Measurements from ENCODE around the gene MARVELD1. TPM values are rescaled to one million over a fixed set of nuclear protein-coding genes. Genes with fewer than 3 reads are reported as not detected.

Gene MARVELD1
- total RNA-seq, 2 donors from 2014 or later, result 24.9 to 37.0 TPM

DNA sequence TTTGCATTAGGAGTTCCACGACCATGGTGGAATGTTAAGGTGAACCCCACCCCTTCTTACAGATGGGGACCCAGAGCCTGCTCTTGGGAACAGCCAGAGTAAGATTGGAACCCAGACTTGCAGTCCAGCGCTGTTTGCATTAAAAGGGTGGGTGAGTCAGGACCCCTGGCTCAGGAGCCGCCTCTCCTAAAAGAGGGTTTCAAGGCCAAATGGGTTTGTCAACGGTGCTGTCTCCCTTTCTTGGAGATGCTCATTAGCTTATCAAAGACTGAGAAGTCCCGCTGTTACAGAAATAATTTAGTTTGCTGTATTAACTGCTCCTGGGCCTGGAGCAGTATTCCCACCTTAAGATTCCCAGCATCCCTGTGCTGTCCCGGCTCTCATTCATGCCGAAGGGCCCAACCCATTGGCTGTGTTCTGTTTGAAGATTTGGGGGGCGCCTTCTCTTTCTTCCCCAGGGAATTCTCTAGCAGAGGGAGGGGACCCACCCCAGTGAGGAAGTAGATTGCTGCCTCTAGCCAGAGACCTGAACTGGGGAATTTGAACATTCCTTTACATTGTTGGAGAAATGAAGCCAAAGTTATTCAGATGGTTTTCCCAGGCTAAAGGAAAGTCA is 1.8 kb downstream of the MARVELD1 start:
- intact Hi-C loops (cut with DNase I, micrococcal nuclease), result no loop called here
- ATAC-seq (no peak), DNase-seq (no peak)

DNA sequence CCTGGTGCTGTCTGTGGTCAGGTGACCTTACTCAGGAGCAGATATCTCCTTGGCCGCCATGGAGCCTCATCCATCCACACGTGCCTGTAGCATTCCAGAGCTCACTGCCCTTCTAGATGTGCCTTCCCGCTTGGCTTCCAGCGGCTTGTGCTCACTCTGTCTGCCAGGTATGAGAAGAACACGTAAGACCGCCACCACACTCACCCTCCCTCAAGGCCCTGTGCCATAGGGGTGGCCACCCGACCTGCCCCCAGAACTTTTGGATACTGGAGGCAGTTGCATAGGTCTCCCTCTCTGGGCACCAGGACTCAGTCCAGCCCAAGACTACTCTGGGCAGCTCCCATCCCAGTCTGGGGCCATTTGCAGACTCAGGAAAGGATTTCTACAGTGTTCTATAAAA is 4.1 kb downstream of the MARVELD1 start:
- intact Hi-C loops (cut with DNase I, micrococcal nuclease), result no loop called here
- no peak for ATAC-seq
- DNase-seq, result no peak

DNA sequence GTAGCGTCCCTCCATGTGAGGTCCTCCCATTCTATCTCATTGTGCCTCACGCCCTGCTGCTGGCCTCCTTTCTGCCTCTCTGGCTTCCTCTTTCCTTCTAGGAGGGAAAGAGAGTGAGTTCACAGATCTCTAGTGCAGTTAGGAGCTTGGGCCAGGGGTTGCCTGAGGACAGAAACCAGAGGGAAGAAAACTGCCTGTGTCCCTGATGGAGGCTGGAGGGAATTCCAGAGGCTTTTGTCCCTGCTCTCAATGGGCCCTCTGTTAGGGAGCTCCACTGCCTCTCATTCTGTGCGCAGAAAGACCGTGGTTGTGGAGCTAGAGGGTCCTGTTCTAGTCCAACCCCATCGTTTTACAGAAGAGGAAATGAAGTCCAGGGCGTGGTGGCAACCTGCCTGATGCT is 4.6 kb downstream of the MARVELD1 start:
- intact Hi-C loops (cut with DNase I, micrococcal nuclease), result no loop called here

DNA sequence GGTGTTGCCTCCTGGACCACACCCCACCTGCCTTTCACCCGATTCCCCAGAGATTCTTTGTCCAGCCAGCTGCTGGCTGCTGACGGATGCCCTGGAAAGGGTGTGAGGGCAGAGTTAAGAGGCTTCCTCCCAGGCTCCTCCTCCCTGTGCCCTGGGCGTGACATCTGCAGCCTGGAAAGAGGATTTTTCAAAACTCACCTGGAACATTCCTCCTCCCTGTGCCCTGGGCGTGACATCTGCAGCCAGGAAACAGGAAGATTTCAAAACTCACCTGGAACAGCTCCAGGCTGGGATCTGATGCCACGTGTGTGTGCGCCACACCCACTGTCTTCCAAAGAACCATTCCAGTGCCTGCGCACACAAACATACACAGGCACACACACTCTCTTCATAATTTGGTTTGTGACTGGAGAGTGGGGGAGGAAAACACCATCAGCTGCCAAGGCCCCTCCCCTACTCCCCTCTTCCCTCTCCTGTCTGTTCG is 5.2 kb downstream of the MARVELD1 start:
- intact Hi-C loops (cut with DNase I, micrococcal nuclease), result no loop called here
- DNase-seq, result peak; percentile 89 to 94
- peak; percentile 72 for ATAC-seq

More for the DNA sequence above, 4.6 kb downstream of the MARVELD1 start:
- DNase-seq (no peak), ATAC-seq (no peak)

DNA sequence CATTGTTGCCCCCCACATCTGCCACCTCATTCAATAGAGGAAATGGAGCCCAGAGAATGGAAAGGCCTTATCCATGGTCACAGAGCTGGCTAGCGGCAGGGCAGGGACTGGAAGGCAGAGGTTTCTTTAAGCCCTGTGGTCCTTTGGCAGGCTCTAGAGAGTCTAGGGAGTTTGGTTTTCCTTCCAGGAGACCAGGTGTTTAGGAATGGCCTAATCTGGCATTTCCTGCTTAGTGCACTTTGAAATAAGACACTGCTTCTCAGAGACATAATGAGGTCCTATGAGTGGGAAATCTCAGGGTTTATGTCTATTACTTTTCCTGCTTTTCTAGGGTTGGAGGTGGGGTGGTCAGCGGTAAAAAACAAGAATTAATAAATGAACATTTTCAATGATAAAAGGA is 6.1 kb downstream of the MARVELD1 start:
- DNase-seq (no peak), ATAC-seq (no peak)
- intact Hi-C loops (cut with DNase I, micrococcal nuclease), result no loop called here

DNA sequence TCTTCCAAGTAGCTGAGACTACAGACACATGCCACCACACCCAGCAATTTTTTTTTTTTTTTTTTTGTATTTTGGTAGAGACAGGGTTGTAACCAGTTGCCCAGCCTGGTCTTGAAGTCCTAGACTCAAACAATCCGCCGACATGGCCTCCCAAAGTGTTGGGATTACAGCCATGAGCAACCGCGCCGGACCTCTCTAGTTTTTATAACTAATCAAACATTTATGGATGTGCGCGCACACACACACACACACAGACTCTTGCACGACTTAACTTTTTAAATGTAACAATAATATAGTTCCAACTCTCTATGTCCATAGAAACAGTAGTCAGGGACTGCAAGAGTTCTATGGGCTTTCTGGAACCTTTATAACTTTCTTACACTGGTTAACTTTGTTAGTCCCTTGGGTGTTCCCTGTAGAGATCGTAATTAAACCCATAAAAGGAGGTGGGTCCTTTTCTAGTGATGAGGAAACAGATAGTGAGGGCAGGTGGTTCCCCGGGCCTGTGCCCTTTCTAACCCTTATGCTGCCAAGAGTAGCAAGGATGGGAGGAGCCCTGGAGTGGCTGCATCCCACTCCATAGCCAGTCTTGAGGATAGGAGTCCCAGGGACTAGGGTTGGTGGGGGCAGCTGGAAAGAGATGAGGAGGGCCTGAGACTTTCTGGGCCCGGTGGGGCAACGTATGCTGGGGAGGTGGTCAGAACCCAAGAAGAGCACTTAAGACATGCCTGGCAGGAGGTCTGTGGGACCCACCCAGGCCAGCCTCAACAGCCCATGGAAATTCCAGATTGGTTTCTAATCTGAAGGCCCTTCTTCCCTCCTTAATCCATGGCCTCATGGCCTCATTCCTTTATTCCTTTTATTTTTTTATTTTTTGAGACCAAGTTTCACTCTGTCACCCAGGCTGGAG is 8.6 kb downstream of the MARVELD1 start:
- peak; percentile 70 for ATAC-seq
- DNase-seq, result peak; percentile 75 to 91
- intact Hi-C loops (cut with DNase I, micrococcal nuclease), result no loop called here

DNA sequence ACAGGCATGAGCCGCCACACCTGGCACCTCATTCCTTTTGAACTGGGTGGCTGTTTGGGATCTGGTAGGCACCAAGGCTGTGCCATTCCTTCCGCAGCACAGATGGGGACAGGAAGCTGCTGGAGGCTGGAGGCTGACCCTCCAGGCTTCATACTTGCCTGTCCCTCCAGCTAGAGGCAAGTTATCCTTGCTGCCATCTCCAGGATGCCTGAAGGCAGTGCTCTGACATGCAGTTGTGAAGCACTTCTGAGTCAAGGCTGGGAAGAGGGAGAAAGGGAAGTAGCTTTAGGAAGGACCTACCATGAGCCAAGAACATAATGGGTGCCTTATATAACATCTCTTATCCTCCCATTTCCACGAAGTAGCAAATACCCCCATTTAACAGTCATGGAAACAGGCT is 9.5 kb downstream of the MARVELD1 start:
- intact Hi-C loops (cut with DNase I, micrococcal nuclease), result no loop called here
- ATAC-seq (no peak), DNase-seq (no peak)

DNA sequence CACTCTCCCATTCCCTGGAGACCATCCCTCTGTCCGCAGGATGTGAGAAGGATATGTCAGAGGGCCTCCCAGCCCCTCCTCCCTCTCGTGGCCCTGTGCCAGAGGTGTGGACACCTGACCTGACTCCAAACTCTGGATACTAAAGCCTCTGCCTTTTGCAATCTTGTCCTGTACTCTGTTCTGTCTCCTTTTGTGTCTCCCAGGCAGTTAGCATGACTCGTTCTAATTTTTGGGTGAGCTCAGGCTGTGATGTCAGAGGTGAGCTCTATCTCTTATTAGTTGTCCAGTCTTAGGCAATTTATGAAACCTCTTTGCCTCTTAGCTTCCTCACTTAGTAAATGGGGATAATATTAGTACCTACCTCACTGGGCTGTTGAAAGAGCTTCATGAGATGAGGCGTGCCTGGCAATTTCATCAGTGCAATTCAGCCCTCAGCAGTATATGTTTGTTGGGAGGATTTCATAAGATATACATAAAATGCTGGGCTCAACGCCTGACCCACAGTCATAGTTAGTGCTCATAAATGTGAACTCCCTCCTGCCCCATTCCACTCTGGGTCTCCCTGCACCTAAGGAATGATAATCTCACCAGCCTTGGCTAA is 10.9 kb downstream of the MARVELD1 start:
- intact Hi-C loops (cut with DNase I, micrococcal nuclease), result no loop called here
- DNase-seq, result peak in 1 of 2 donors; percentile 62
- peak; percentile 28 for ATAC-seq

DNA sequence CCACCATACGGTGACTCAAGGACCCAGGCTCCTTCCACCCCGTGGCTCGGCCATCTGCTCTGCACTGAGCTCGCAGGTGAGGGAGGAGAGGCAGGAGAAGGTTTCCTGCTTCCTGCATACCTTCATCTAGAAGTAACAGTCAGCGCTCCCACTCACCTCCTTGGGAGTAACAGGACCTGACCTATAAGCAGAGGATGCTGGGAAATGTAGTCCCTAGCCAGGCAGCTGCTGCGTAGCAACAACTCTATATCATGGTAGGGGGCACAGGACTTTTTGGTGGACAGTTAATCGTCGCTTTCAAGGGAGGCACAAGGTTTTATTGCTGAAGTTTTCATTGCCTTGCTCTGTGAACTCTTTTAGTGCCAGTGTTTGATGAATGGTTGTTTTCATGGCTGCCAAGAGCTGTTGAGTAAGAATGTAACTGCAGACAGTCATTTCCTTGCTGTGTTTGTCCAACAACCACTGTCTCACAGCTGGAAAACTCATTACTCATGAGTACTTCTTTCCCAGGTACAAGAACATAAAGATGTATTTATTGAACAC is 13.2 kb downstream of the MARVELD1 start:
- peak; percentile 55 to 80 for DNase-seq
- intact Hi-C loops (cut with DNase I, micrococcal nuclease), result no loop called here
- peak; percentile 58 for ATAC-seq

DNA sequence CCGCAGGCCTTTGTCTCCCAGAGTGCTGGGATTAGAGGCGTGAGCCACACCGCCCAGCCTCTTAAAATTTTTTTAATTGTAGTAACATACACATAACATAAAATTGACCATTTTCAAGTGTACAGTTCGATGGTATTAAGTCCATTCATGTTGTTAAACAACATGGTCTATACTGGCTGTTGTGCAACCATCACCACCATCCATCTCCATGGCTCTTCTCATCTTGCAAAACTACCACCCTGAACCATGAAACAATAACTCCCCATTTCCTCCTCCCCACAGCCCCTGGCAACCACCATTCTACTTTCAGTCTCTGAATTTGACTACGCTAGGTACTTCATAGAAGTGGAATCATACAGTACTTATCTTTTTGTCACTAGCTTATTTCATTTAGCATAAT is 15.5 kb downstream of the MARVELD1 start:
- intact Hi-C loops (cut with DNase I, micrococcal nuclease), result no loop called here
- no peak for ATAC-seq
- DNase-seq, result no peak

DNA sequence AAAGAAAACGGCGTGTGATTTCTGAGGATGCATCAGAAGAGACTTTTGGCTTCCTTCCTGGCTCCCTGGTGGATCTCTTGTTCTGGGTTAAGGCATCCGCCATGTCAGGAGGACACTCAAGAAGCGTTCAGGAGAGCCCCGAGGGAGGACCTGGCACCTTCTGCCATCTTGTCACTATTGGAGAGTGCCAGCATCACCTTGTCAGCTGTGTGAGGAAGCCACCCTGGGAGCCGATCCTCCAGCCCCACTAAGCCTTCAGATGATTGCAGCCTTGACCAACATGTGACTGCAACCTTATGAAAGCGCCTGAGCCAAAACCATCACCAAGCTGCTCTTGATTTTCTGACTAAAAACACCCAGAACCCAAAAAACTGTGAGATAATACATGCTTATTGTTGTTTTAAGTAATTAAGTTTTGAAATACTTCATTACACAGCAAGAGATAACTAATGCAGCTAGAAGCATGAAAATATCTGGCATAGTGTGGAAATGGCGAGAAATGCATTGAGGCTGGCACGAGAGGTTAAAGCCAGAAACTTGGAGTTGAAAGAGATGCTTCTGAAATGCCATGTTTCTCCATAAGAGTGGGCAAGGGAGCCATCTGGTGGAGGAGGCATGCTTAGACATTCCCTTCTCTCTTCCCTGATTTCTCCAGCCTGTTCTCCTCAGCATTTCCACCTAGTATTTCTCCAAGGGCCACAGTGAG is 18.0 kb downstream of the MARVELD1 start:
- DNase-seq, result peak in 1 of 2 donors; percentile 75
- intact Hi-C loops (cut with DNase I, micrococcal nuclease), result loop anchor here in 1 of 2 donors (10.0 kb wide), 1 partner anchor 47 kb away; the partner anchor contains the start of gene AVPI1
- peak; percentile 75 for ATAC-seq

DNA sequence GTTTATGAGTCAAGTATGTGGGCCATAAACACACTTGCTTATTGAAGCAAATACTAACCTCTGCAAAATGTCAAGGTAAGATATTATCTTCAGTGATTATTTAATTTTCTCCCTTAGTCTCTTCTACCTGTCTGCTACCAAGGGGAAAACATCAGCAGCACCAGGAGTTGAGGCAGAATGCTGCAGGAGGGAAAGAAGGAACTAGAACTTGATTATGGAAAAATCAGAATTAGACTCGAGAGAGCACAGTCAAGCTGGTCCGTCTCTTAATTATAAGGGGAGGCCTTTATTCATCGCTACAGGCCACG is 18.5 kb downstream of the MARVELD1 start:
- DNase-seq (no peak), ATAC-seq (no peak)
- intact Hi-C loops (cut with DNase I, micrococcal nuclease), result loop anchor here in 1 of 2 donors (10.0 kb wide), 1 partner anchor 47 kb away; the partner anchor contains the start of gene AVPI1

DNA sequence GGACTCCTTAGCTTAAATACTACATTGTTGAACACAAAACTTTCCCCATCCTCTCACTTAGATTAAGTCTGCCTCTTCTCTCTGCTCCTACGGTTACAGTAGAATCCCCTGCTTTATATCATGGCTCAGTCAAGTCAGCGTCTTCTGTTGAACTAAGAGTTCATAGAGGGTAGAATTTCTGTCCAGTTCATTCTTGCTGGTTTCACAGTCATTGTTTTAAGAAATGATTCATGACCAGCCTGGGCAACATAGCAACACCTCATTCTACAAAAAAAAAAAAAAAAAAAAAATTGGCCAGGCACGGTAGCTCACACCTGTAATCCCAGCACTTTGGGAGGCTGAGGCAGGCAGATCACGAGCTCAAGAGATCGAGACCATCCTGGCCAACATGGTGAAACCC is 19.7 kb downstream of the MARVELD1 start:
- intact Hi-C loops (cut with DNase I, micrococcal nuclease), result loop anchor here in 1 of 2 donors (10.0 kb wide), 1 partner anchor 48 kb away; the partner anchor contains the start of gene AVPI1
- no peak for DNase-seq
- ATAC-seq, result no peak

DNA sequence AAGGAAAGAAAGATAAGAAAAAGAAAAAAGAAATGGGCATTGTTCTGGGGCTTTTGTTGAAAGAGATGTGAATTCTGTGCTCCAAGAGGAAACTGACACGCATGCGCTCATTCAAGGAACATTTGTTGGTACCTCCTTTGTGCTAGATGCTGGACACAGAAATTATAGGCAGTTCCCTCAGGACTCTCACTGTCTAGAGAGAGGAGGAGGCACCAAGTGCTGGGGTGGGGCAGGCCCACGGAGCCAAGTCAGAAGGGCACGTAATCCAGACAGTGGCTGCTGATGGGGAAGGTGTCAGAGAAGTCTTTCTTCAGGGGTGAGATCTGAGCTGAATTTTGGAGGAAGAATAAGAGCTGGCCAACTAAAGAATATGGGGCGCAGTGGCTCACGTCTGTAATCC is 20.5 kb downstream of the MARVELD1 start:
- ATAC-seq, result no peak
- intact Hi-C loops (cut with DNase I, micrococcal nuclease), result loop anchor here in 1 of 2 donors (10.0 kb wide), 1 partner anchor 49 kb away; the partner anchor contains the start of gene AVPI1
- no peak for DNase-seq

DNA sequence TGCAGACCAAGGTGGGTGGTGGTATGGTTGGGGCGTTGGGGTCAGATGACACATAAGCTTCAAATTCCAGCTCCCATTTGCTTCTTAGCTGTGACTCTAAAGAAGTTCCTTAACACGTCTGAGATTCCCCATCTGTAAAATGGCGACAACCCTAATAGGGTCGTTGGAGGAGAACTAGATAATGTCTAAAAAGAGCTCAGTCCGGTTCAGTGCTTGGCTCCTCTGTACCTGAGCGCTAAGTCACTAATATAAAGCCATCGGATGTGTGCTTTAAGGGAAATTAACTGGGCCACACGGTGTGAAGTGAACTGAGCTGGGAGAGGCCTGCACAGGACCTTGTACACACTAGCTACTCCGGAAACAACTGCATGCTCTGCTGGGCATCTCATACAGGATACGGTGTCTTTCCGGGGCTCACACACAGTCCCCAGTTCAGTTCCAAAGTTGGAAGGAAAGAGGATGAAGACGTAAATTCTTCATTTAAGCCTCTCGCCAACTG is 22.9 kb downstream of the MARVELD1 start:
- DNase-seq (no peak), ATAC-seq (peak; percentile 1)
- intact Hi-C loops (cut with DNase I, micrococcal nuclease), result loop anchor here in 1 of 2 donors (10.0 kb wide), 1 partner anchor 52 kb away; the partner anchor contains the start of gene AVPI1

DNA sequence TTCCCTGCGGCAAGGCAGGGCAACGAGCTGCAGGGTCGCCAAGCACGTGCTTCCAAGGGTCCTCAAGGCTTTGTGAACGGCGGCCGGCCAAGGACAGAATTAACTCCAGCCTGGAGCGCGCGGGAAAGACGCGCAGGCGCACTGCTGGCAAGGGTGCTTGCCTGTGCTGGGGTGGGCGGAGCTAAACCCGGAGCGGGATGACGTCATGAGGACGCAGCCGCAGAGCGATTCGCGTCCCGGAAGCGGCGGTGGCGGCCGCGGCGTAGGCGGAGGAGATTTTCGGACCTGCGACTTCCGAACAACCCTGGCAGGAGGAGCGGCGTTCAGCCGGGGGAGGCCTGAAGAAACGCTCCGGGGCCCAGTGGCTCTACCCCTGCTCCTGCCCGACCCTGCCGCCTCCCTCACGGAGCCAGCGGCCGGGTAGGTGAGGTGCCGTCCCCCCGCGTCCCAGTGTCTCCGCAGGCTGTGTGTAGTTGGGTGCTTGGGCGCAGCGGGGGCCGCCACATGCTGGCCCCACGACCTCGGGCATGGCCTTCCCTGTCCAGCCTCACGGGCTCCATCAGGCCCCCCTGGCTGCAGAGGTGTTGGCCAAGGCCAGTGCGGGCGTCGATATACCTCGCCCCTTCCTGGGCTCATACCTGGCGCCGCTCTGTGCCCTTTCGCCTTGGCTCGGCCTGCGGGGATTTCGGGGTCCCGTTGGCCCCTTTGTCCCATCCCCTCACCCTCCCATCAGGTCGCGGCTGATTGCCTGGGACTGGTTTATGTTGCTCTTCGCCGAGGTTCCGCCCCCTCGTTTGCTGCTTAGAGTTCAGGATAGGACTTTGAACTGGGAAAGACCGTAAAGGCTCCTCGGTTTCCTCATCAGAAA is 23.6 kb downstream of the MARVELD1 start, which contains the start of gene ZFYVE27:
Gene ZFYVE27, plus strand, starts transcription at position 227 of the 868 bp plus-strand sequence. CDS start 1,350 bp downstream, outside the sequence.
- ATAC-seq (peak; percentile 84), DNase-seq (peak; percentile 95 to 98)
- intact Hi-C loops (cut with DNase I, micrococcal nuclease), result loop anchor here in 1 of 2 donors (10.0 kb wide), 1 partner anchor 52 kb away; the partner anchor contains the start of gene AVPI1

DNA sequence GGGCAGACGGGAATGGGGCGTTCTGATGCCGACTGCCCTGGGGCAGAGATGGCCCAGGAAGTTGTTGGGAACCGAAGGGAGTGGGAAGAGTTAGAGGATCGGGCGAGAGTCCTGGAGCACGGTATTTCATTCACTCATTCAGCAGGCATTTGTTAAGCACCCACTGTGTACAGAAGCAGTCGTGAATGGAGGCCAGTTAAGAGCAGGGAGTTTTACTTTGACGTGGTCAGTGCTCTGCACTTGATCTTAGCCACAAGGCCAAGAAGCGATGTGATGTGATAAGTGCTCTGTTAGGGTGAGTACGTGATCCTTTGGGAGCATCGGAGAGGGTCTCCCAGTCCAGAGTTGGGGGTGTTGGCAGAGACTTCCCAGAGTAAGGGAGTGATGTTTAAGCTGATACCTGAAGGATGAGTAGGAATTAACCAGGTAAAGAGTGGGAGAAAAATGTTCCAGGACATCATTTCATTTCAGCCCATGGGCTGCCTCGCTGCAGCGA is 24.3 kb downstream of the MARVELD1 start:
- no peak for ATAC-seq
- intact Hi-C loops (cut with DNase I, micrococcal nuclease), result loop anchor here in 1 of 2 donors (10.0 kb wide), 1 partner anchor 53 kb away; the partner anchor contains the start of gene AVPI1

More for the DNA sequence above, 24.3 kb downstream of the MARVELD1 start:
- DNase-seq, result no peak

Measured in left colon (tissue), 2 donors.